ENCODE measurements around the gene BRD4.

GRCh38 chr19:15235781-15236180 is 96.6 kb downstream of the BRD4 start:
- TF ChIP-seq EGR1 (IDR thresholded peaks at IDR 0.05) (no peak), CEBPB (IDR thresholded peaks at IDR 0.05) (no peak), MAX (IDR thresholded peaks at IDR 0.05) (no peak), EP300 (IDR thresholded peaks at IDR 0.05; ENCODE audit: borderline replicate concordance) (no peak), USF1 (IDR thresholded peaks at IDR 0.05) (no peak), YY1 (IDR thresholded peaks at IDR 0.05; ENCODE audit: low read depth) (no peak), RAD21 (IDR thresholded peaks at IDR 0.05; ENCODE audit: low read depth) (no peak), TAF1 (IDR thresholded peaks at IDR 0.05; ENCODE audit: low read depth) (no peak), NFIC (IDR thresholded peaks at IDR 0.05) (no peak), REST (IDR thresholded peaks at IDR 0.05; ENCODE audit: low read depth) (no peak), CREB1 (IDR thresholded peaks at IDR 0.05; ENCODE audit: low read depth) (no peak), TEAD4 (IDR thresholded peaks at IDR 0.05) (no peak)
